Prostate gland (tissue), 2 donors: Measurements from ENCODE around the gene ACTN1.

Source experiments
- POLR2A ChIP-seq: fragments of 450-650 bp; IDR thresholded peaks from one replicate; pipeline ENCODE4 v1.6.1; 2016; ENCODE audit warnings: antibody characterized with exemption, mild to moderate bottlenecking
- TF ChIP-seq, protein P1 (sequence below), 4 experiments: fragments of 200-600 bp in 2 of 4; fragments of 450-650 bp in 2 of 4; sonication (generic) in 2 of 4; IDR thresholded peaks; 1 replicate in 3 of 4; 2 replicates in 1 of 4; pipeline ENCODE4 v1.5.1; 2016 to 2019; ENCODE audit warnings: antibody characterized with exemption in 4 of 4, mild to moderate bottlenecking in 2 of 4, moderate library complexity in 2 of 4

DNA sequence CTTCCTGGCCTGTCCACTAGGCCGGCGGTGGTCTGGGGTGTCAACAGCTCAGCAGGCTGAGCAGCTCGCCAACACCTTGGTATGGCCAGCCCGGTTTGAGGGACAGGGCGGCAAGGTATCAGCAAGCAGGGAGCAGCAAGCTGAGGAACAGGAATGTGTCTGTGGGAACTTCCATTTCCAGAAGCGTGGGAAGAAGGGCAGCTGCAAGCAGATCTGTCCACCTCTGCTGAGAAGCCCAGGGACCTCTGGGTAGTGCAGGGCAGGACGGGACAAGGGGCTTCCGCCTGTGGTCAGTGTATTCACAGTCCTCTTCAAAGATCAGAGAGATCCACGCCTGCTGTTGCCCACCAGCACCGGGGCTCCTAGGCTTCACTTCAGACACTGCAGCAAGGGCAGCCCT, 36.0 kb downstream of the ACTN1 start:
- TF ChIP-seq POLR2A = no peak
- TF ChIP-seq, protein P1, sequence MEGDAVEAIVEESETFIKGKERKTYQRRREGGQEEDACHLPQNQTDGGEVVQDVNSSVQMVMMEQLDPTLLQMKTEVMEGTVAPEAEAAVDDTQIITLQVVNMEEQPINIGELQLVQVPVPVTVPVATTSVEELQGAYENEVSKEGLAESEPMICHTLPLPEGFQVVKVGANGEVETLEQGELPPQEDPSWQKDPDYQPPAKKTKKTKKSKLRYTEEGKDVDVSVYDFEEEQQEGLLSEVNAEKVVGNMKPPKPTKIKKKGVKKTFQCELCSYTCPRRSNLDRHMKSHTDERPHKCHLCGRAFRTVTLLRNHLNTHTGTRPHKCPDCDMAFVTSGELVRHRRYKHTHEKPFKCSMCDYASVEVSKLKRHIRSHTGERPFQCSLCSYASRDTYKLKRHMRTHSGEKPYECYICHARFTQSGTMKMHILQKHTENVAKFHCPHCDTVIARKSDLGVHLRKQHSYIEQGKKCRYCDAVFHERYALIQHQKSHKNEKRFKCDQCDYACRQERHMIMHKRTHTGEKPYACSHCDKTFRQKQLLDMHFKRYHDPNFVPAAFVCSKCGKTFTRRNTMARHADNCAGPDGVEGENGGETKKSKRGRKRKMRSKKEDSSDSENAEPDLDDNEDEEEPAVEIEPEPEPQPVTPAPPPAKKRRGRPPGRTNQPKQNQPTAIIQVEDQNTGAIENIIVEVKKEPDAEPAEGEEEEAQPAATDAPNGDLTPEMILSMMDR (IDR thresholded peaks at IDR 0.05) = no peak
